ENCODE results near the gene MASP2. TPM values are rescaled to one million over a fixed set of nuclear protein-coding genes. Genes with fewer than 3 reads are reported as not detected.

Gene MASP2
- total RNA-seq, 4 donors from 2014 or later = not detected

GRCh38 chr1:11028018-11028417, 19.0 kb downstream of the MASP2 start:
- no peak overlapping the region for H3K27ac ChIP-seq
- H3K9me3 ChIP-seq = no peaks in the 10 kb centered on the region
- H3K36me3 ChIP-seq = peaks cover 23 to 31% of the 10 kb centered on the region in 2 donors
- H3K4me1 ChIP-seq = no peaks in the 10 kb centered on the region
- intact Hi-C loops (cut with DNase I) = no loop called here
- H3K27me3 ChIP-seq = no peaks in the 10 kb centered on the region
- no peak for DNase-seq
- no peak overlapping the region for H3K4me3 ChIP-seq (replicated peaks in 1 of 3)
- WGBS, 2 donors = 96 to 100% methylated on average over 3 of the region's 3 CpGs
- TF ChIP-seq CTCF (IDR thresholded peaks at IDR 0.05) = no peak

GRCh38 chr1:11027316-11027715, 19.7 kb downstream of the MASP2 start:
- Histone ChIP-seq H3K27ac (no peak overlapping the region), H3K27me3 (no peaks in the 10 kb centered on the region), H3K4me1 (no peaks in the 10 kb centered on the region), H3K9me3 (no peaks in the 10 kb centered on the region), H3K36me3 (peaks cover 29 to 36% of the 10 kb centered on the region in 2 donors), H3K4me3 (replicated peaks in 1 of 3) (no peak overlapping the region)
- WGBS, 2 donors = 81 to 86% methylated on average over 6 of the region's 6 CpGs
- intact Hi-C loops (cut with DNase I) = no loop called here
- DNase-seq = no peak
- TF ChIP-seq POLR2A (IDR thresholded peaks at IDR 0.05) (no peak), CTCF (IDR thresholded peaks at IDR 0.05) (no peak)

DNA sequence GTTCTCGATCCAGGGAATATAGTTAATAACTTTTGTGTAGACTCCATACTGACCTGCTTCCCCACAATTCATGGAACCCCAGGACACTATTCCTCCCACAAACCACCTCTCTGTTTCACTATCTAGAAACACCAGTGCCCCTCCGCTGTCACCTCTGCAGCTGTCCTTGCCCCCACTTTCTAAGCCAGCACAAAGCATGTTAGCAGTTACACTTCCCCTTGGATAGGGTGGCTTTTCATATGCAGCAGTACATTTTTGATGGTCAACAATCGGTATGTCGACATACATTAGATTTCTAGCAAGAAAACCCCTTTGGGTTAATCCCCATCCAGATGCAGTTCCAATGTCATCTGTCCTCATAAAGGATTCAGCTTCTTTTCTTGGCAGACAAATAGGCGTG, 20.1 kb downstream of the MASP2 start:
- Histone ChIP-seq H3K4me1 (no peaks in the 10 kb centered on the region), H3K27ac (no peak overlapping the region), H3K36me3 (peaks cover 33 to 40% of the 10 kb centered on the region in 2 donors), H3K9me3 (no peaks in the 10 kb centered on the region), H3K4me3 (replicated peaks in 1 of 3) (no peak overlapping the region), H3K27me3 (no peaks in the 10 kb centered on the region)
- intact Hi-C loops (cut with DNase I) = no loop called here
- TF ChIP-seq POLR2A (IDR thresholded peaks at IDR 0.05) (no peak), CTCF (IDR thresholded peaks at IDR 0.05) (no peak)
- 94 to 95% methylated on average over 5 of the region's 5 CpGs for WGBS, 2 donors
- DNase-seq = no peak

DNA sequence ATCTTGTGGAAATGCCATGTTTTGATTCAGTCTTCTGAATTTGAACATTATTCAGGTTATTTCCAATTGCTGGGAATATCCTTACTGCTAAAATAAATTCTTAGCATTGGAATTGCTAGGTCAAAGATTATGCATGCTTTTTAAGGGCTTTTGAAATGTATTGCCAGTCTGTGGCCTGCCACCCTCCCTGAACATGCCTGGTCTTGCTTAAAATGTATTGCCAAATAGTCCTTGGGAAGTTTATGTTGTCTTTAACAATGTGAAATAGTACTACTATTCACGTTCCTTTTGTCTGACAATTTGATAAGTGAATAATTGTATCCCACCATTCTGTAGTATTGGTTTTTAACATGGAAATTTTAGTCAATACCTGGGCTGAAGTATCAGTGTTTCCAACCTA, 21.0 kb downstream of the MASP2 start:
- Histone ChIP-seq H3K27ac (no peak overlapping the region), H3K4me1 (no peaks in the 10 kb centered on the region), H3K9me3 (no peaks in the 10 kb centered on the region), H3K27me3 (no peaks in the 10 kb centered on the region), H3K36me3 (peaks cover 42 to 48% of the 10 kb centered on the region in 2 donors), H3K4me3 (replicated peaks in 1 of 3) (no peak overlapping the region)
- no peak for TF ChIP-seq CTCF (IDR thresholded peaks at IDR 0.05)
- DNase-seq = no peak
- intact Hi-C loops (cut with DNase I) = no loop called here
- WGBS, 2 donors = 91 to 95% methylated on average over 1 of the region's 1 CpG

DNA sequence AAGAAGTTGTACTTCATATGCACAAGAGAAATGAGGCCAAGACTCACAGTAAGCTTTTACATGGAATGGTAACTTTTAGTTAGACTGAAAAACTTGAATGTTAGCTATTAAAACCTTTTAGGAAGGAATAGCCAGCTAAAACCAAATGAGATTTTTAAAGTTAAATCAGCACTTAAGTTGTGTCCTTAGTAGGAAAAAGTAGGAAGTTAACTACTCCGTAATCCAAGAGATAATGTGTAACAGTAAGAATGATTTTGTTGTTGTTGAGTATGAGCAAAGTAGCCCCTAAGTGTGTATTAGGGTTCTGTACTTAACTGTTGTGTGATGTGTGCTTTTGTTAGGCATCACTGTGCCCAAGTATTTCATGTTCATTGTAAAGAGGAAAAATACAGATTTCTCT, 21.4 kb downstream of the MASP2 start:
- WGBS, 2 donors = 87 to 100% methylated on average over 1 of the region's 1 CpG

More for the DNA sequence above, 21.4 kb downstream of the MASP2 start:
- DNase-seq = no peak
- H3K27me3 ChIP-seq = no peaks in the 10 kb centered on the region
- H3K4me1 ChIP-seq = no peaks in the 10 kb centered on the region
- H3K36me3 ChIP-seq = peaks cover 46 to 53% of the 10 kb centered on the region in 2 donors
- H3K27ac ChIP-seq = no peak overlapping the region
- TF ChIP-seq CTCF (IDR thresholded peaks at IDR 0.05) (no peak), POLR2A (IDR thresholded peaks at IDR 0.05) (no peak)
- no peaks in the 10 kb centered on the region for H3K9me3 ChIP-seq
- intact Hi-C loops (cut with DNase I) = no loop called here
- H3K4me3 ChIP-seq (replicated peaks in 1 of 3) = no peak overlapping the region

All from thyroid gland (tissue), 4 donors.